Calu3 (cell line): Measurements from ENCODE around the gene CCDC34. TPM values are rescaled to one million over a fixed set of nuclear protein-coding genes. Genes with fewer than 3 reads are reported as not detected.

Experiments used
- BruUV-seq: library from RNA; stranded (reverse); fragments of 400-500 nt; replicated peaks from 2 replicates; lab custom pipeline; 2021; lab: Mats Ljungman, UMichigan
- CTCF ChIA-PET: fragments of 300-600 bp; sonication (Branson Sonifier 250); formaldehyde crosslinking; loops from one replicate; lab custom pipeline; 2022; ENCODE audit warnings: antibody characterized with exemption; lab: Charles Lee
- DNase-seq: peaks from one replicate; pipeline ENCODE4 v3.0.0; 2022
- H3K27ac Mint-ChIP-seq: one replicate; pipeline ENCODE4 v1.8.0; 2022; ENCODE audit warnings: mixed read lengths; ENCODE audit not compliant: unreplicated experiment
- H3K27me3 Mint-ChIP-seq: one replicate; pipeline ENCODE4 v1.8.0; 2022; ENCODE audit warnings: mixed read lengths; ENCODE audit not compliant: unreplicated experiment
- H3K36me3 Mint-ChIP-seq: one replicate; pipeline ENCODE4 v1.8.0; 2022; ENCODE audit warnings: mild to moderate bottlenecking, moderate library complexity, mixed read lengths; ENCODE audit not compliant: insufficient read depth, unreplicated experiment
- H3K4me1 Mint-ChIP-seq: one replicate; pipeline ENCODE4 v1.8.0; 2022; ENCODE audit warnings: mild to moderate bottlenecking, low read depth, mixed read lengths; ENCODE audit not compliant: unreplicated experiment
- H3K4me3 Mint-ChIP-seq: one replicate; pipeline ENCODE4 v1.8.0; 2022; ENCODE audit warnings: mild to moderate bottlenecking, low read depth, moderate library complexity, mixed read lengths; ENCODE audit not compliant: unreplicated experiment
- H3K9me3 Mint-ChIP-seq: one replicate; pipeline ENCODE4 v1.8.0; 2022; ENCODE audit warnings: low read depth, mixed read lengths; ENCODE audit not compliant: unreplicated experiment
- CTCF ChIP-seq: fragments of 200-600 bp; IDR thresholded peaks from one replicate; pipeline ENCODE4 v1.8.0; 2022; ENCODE audit warnings: antibody characterized with exemption; ENCODE audit not compliant: unreplicated experiment
- intact Hi-C: fragments of 100-400 bp; cut with micrococcal nuclease; formaldehyde crosslinking; loops from one replicate; pipeline ENCODE4 v1.10.0; 2022; ENCODE audit not compliant: unreplicated experiment
- total RNA-seq: library from RNA; stranded (reverse); gene quantifications from 2 replicates; pipeline ENCODE4 v1.2.3, GENCODE V29; 2022

CCDC34 gene
- total RNA-seq, 1 experiment from 2014 or later, result 21.6 TPM

- H3K36me3 Mint-ChIP-seq, result peaks cover 10% of the 10 kb centered on the region
- no peaks in the 10 kb centered on the region for H3K9me3 Mint-ChIP-seq
- no TSS peak for BruUV-seq
- no peaks in the 10 kb centered on the region for H3K27me3 Mint-ChIP-seq
- CTCF ChIA-PET, result no interaction called here
- DNase-seq, result no peak
- no peak overlapping the region for H3K4me3 Mint-ChIP-seq
- no peak for TF ChIP-seq CTCF
- H3K27ac Mint-ChIP-seq, result no peak overlapping the region
- intact Hi-C loops, result no loop called here
- H3K4me1 Mint-ChIP-seq, result peaks cover 44% of the 10 kb centered on the region
Observed at GRCh38 chr11:27387362-27387761, 24.3 kb upstream of the CCDC34 start.

GRCh38 chr11:27386181-27386845 is 23.3 kb upstream of the CCDC34 start:
- Mint-ChIP-seq H3K9me3 (no peaks in the 10 kb centered on the region), H3K4me3 (no peak overlapping the region), H3K27me3 (no peaks in the 10 kb centered on the region), H3K36me3 (peaks cover 9% of the 10 kb centered on the region), H3K27ac (no peak overlapping the region), H3K4me1 (peaks cover 42% of the 10 kb centered on the region)
- DNase-seq, result no peak
- CTCF ChIA-PET, result interaction anchor here (0.6 to 0.8 kb wide), 2 partner anchors 8 to 87 kb away, joined by 3 read pairs; partner anchors contain the start of gene LGR4
- TF ChIP-seq CTCF, result no peak
- intact Hi-C loops, result no loop called here
- BruUV-seq, result no TSS peak

- intact Hi-C loops, result no loop called here
- no peaks in the 10 kb centered on the region for H3K9me3 Mint-ChIP-seq
- CTCF ChIA-PET, result interaction anchor here (1.0 kb wide), 1 partner anchor 101 kb away, joined by 3 read pairs; no protein-coding TSS in a partner anchor
- H3K27me3 Mint-ChIP-seq, result no peaks in the 10 kb centered on the region
- no peak for TF ChIP-seq CTCF
- peaks cover 9% of the 10 kb centered on the region for H3K36me3 Mint-ChIP-seq
- no TSS peak for BruUV-seq
- H3K27ac Mint-ChIP-seq, result no peak overlapping the region
- H3K4me3 Mint-ChIP-seq, result no peak overlapping the region
- H3K4me1 Mint-ChIP-seq, result peaks cover 39% of the 10 kb centered on the region
- DNase-seq, result no peak
Observed at GRCh38 chr11:27385245-27385644, 22.2 kb upstream of the CCDC34 start.

- Mint-ChIP-seq H3K36me3 (peaks cover 13% of the 10 kb centered on the region), H3K9me3 (no peaks in the 10 kb centered on the region), H3K4me1 (peaks cover 40% of the 10 kb centered on the region), H3K27me3 (no peaks in the 10 kb centered on the region), H3K4me3 (no peak overlapping the region), H3K27ac (no peak overlapping the region)
- CTCF ChIA-PET, result interaction anchor here (1.0 kb wide), 1 partner anchor 102 kb away, joined by 3 read pairs; no protein-coding TSS in a partner anchor
- BruUV-seq, result no TSS peak
- TF ChIP-seq CTCF, result no peak
- intact Hi-C loops, result no loop called here
- no peak for DNase-seq
Observed at GRCh38 chr11:27384227-27384626, 21.2 kb upstream of the CCDC34 start.
